GM12874 (cell line): Measurements from ENCODE around the gene TRIM62.

Experiments
- CTCF ChIP-seq: IDR thresholded peaks from 2 replicates; pipeline ENCODE4 v1.5.1; 2011; ENCODE audit warnings: low read depth, mild to moderate bottlenecking, control low read depth, low read length, moderate library complexity; ENCODE audit not compliant: insufficient read depth

Gene TRIM62

DNA sequence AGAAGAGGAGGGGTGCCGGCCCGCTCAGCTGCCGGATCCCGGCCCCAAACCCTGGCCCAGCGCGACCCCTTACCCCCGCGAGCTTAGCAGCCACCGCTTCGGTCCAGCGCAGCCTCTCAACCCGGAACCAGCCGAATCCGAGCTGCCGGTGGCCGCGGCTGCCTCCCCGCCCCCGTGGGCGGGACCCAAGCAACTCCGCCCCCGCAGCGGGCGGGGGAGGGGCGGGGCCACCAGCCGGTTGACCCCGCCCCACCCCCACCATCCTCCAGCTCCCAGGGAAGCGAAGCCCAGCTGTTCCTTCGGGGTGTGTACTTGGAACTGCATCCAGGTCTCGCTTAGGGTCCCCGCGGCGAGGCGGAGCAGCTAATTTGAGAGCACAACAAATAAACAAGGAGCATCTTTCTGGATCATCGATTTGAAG is at the start of gene TRIM62:
TRIM62 (minus strand) TSS at position 123 of the 421 bp plus-strand sequence. CDS start 611 bp downstream, outside the sequence.
- TF ChIP-seq CTCF, result no peak

- TF ChIP-seq CTCF, result no peak
Observed at GRCh38 chr1:33231166-33231565, 49.3 kb upstream of the TRIM62 start.

DNA sequence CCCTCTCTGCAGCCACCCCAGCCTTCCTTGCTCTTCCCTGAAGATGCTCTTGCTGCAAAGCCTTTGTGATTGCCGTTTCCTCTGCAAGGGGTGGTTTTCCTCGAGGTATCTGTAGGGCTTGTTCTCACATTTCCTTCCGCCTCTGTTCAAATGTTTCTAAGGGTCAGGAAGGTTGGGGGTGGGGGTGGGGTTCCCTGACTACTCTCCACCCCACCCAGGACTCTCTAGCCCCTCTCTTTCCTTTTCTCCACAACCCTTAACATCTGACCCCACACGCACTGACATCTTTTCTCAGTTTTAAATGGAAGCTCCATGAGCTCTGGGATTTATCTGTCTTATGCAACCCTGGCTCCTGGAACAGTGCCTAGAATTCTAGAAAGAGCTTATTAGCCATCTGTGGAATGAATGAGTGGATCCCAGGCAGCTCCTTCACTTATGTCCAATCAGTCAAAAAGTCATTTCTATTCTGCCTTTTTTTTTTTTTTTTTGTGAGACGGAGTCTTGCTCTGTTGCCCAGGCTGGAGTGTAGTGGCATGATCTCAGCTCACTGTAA is 47.2 kb upstream of the TRIM62 start:
- no peak for TF ChIP-seq CTCF

GRCh38 chr1:33225586-33225985 is 43.7 kb upstream of the TRIM62 start:
- no peak for TF ChIP-seq CTCF

GRCh38 chr1:33224166-33224707 is 42.4 kb upstream of the TRIM62 start:
- no peak for TF ChIP-seq CTCF

DNA sequence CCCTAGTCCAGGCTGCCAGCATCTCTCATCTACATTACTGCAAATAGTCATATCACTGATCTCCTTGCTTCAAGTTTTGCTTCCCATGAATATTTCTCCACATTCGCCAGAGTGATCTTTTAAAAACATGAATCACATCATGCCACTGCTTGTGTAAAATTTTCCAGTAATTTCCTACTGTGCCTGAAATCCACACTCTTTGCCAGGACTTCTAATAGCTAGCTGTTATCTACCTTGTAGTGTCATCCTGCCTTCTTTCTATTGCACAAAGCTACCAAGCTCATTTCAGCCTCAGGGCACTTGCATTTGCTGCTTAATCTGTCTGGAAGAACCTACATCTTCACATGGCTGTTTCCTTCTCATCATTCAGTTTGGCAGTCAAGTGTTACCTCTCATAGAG is 40.5 kb upstream of the TRIM62 start:
- no peak for TF ChIP-seq CTCF

- no peak for TF ChIP-seq CTCF
Observed at GRCh38 chr1:33221385-33221758, 39.5 kb upstream of the TRIM62 start.
